HEK293 (cell line): ENCODE measurements around the gene ZNF234.

Experiments
- GLI4 ChIP-seq: fragments of 450-650 bp; formaldehyde crosslinking; IDR thresholded peaks from 2 replicates; pipeline ENCODE4 v1.5.1; 2016; ENCODE audit warnings: missing biosample characterization, missing genetic modification characterization
- KLF9 ChIP-seq: fragments of 450-650 bp; formaldehyde crosslinking; IDR thresholded peaks from 2 replicates; pipeline ENCODE4 v1.5.1; 2016; ENCODE audit warnings: missing biosample characterization, missing genetic modification characterization, low read depth
- ZBTB17 ChIP-seq: fragments of 450-650 bp; formaldehyde crosslinking; IDR thresholded peaks from 2 replicates; pipeline ENCODE4 v1.5.1; 2016; ENCODE audit warnings: missing biosample characterization, missing genetic modification characterization
- ZBTB20 ChIP-seq: fragments of 450-650 bp; formaldehyde crosslinking; IDR thresholded peaks from 2 replicates; pipeline ENCODE4 v1.5.1; 2016; ENCODE audit warnings: missing biosample characterization, missing genetic modification characterization
- ZFHX2 ChIP-seq: fragments of 450-650 bp; formaldehyde crosslinking; conservative IDR thresholded peaks from 2 replicates; pipeline ENCODE4 v1.5.1; 2016; ENCODE audit warnings: missing biosample characterization, missing genetic modification characterization
- ZNF121 ChIP-seq: fragments of 450-650 bp; formaldehyde crosslinking; IDR thresholded peaks from 2 replicates; pipeline ENCODE4 v1.5.1; 2016; ENCODE audit warnings: missing biosample characterization, missing genetic modification characterization
- ZNF16 ChIP-seq: fragments of 450-650 bp; formaldehyde crosslinking; IDR thresholded peaks from 2 replicates; pipeline ENCODE4 v1.5.1; 2016; ENCODE audit warnings: low read depth, missing biosample characterization, missing genetic modification characterization
- ZNF24 ChIP-seq: fragments of 450-650 bp; formaldehyde crosslinking; IDR thresholded peaks from 2 replicates; pipeline ENCODE4 v1.5.1; 2016; ENCODE audit warnings: missing biosample characterization, missing genetic modification characterization
- ZNF324 ChIP-seq: fragments of 450-650 bp; formaldehyde crosslinking; IDR thresholded peaks from 2 replicates; pipeline ENCODE4 v1.5.1; 2016; ENCODE audit warnings: missing biosample characterization, missing genetic modification characterization
- ZNF37A ChIP-seq: fragments of 450-650 bp; IDR thresholded peaks from 2 replicates; pipeline ENCODE4 v1.5.1; 2018; ENCODE audit warnings: missing biosample characterization, missing genetic modification characterization
- ZNF391 ChIP-seq: fragments of 450-650 bp; formaldehyde crosslinking; IDR thresholded peaks from 2 replicates; pipeline ENCODE4 v1.5.1; 2016; ENCODE audit warnings: low read depth, missing biosample characterization, missing genetic modification characterization, borderline replicate concordance
- ZNF548 ChIP-seq: fragments of 450-650 bp; formaldehyde crosslinking; IDR thresholded peaks from 2 replicates; pipeline ENCODE4 v1.5.1; 2016; ENCODE audit warnings: missing biosample characterization, missing genetic modification characterization
- ZNF549 ChIP-seq: fragments of 450-650 bp; IDR thresholded peaks from 2 replicates; pipeline ENCODE4 v1.5.1; 2018; ENCODE audit warnings: missing biosample characterization, missing genetic modification characterization, mild to moderate bottlenecking, inconsistent platforms, moderate library complexity
- ZNF558 ChIP-seq: fragments of 450-650 bp; formaldehyde crosslinking; IDR thresholded peaks from 2 replicates; pipeline ENCODE4 v1.5.1; 2016; ENCODE audit warnings: missing biosample characterization, missing genetic modification characterization
- ZNF561 ChIP-seq: fragments of 450-650 bp; IDR thresholded peaks from 2 replicates; pipeline ENCODE4 v1.5.1; 2018; ENCODE audit warnings: missing biosample characterization, missing genetic modification characterization, borderline replicate concordance
- ZNF610 ChIP-seq: fragments of 450-650 bp; formaldehyde crosslinking; IDR thresholded peaks from 2 replicates; pipeline ENCODE4 v1.5.1; 2016; ENCODE audit warnings: missing biosample characterization, missing genetic modification characterization, borderline replicate concordance
- ZNF623 ChIP-seq: fragments of 450-650 bp; formaldehyde crosslinking; IDR thresholded peaks from 2 replicates; pipeline ENCODE4 v1.5.1; 2016; ENCODE audit warnings: missing biosample characterization, missing genetic modification characterization
- ZNF658 ChIP-seq: fragments of 450-650 bp; formaldehyde crosslinking; IDR thresholded peaks from 2 replicates; pipeline ENCODE4; 2016; ENCODE audit warnings: missing biosample characterization, missing genetic modification characterization
- ZNF664 ChIP-seq: fragments of 450-650 bp; formaldehyde crosslinking; IDR thresholded peaks from 2 replicates; pipeline ENCODE4 v1.5.1; 2016; ENCODE audit warnings: missing biosample characterization, missing genetic modification characterization
- ZNF76 ChIP-seq: fragments of 450-650 bp; formaldehyde crosslinking; IDR thresholded peaks from 2 replicates; pipeline ENCODE4; 2016; ENCODE audit warnings: low read depth, missing biosample characterization, missing genetic modification characterization, borderline replicate concordance
- ZNF777 ChIP-seq: fragments of 450-650 bp; formaldehyde crosslinking; IDR thresholded peaks from 2 replicates; pipeline ENCODE4 v1.5.1; 2017; ENCODE audit warnings: missing biosample characterization, missing genetic modification characterization, borderline replicate concordance
- ZNF843 ChIP-seq: fragments of 450-650 bp; formaldehyde crosslinking; IDR thresholded peaks from 2 replicates; pipeline ENCODE4 v1.5.1; 2016; ENCODE audit warnings: missing biosample characterization, missing genetic modification characterization
- ZSCAN23 ChIP-seq: fragments of 450-650 bp; formaldehyde crosslinking; IDR thresholded peaks from 2 replicates; pipeline ENCODE4 v1.5.1; 2016; ENCODE audit warnings: missing biosample characterization, missing genetic modification characterization
- ZSCAN30 ChIP-seq: fragments of 450-650 bp; IDR thresholded peaks from 2 replicates; pipeline ENCODE4 v1.5.1; 2018; ENCODE audit warnings: missing biosample characterization, mild to moderate bottlenecking, missing genetic modification characterization, moderate library complexity
- TF ChIP-seq, protein P1 (sequence below): fragments of 450-650 bp; formaldehyde crosslinking; IDR thresholded peaks from 2 replicates; pipeline ENCODE4 v1.5.1; 2016; ENCODE audit warnings: missing biosample characterization, missing genetic modification characterization
- TF ChIP-seq, protein P2 (sequence below): fragments of 450-650 bp; formaldehyde crosslinking; IDR thresholded peaks from 2 replicates; pipeline ENCODE4 v1.5.1; 2016; ENCODE audit warnings: missing biosample characterization, missing genetic modification characterization
- TF ChIP-seq, protein P3 (sequence below): fragments of 450-650 bp; formaldehyde crosslinking; IDR thresholded peaks from 2 replicates; pipeline ENCODE4 v1.5.1; 2016; ENCODE audit warnings: missing biosample characterization, missing genetic modification characterization
- TF ChIP-seq, protein P4 (sequence below): fragments of 450-650 bp; formaldehyde crosslinking; IDR thresholded peaks from 2 replicates; pipeline ENCODE4 v1.5.1; 2016; ENCODE audit warnings: missing biosample characterization, missing genetic modification characterization
- TF ChIP-seq, protein P5 (sequence below): fragments of 450-650 bp; formaldehyde crosslinking; IDR thresholded peaks from 2 replicates; pipeline ENCODE4 v1.5.1; 2016; ENCODE audit warnings: missing biosample characterization, missing genetic modification characterization

Gene ZNF234

DNA sequence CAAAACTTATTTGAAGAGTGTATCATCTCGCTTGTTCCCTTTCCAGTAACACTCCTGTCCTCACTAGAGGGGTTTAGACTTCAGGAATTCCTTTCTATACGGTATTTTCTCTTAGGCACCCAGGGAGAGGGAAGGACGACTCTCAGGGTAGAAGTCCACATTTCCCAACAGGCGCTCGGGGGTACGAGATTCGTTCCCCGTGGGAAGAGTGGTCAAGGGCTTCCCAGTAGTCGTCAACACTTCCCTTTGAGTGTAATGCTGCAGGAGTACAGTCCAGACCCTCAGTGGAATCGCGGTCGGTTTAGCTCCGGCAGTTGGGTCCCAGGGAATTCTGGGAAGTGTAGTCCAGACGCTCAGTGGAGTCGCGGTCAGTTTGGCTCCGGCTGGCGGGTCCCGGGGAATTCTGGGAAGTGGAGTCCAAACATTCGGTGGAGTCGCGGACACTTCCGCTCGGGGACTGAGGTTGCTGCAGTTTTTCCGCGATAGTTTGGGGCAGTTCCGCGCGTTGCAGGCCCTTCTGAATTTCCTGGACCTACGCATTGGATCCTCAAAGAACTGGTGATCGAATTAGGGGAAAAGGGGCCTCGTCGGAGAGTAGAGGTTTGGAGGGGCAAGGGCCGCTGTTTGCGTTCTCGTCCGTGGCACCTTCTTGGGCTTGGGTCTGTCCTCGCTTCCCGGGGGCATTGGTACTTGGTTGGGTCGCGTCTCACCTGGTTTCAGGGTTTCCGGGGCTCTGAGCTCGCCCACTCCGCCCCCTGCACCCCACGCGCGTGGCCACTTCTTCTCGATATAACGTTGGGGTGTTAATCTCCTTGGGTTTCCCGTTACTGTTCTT, 47.2 kb upstream of the ZNF234 start, which contains the start of gene ZNF224 (continued):
- TF ChIP-seq ZBTB17 (tag by site-specific recombination) (peak; percentile 100), ZNF76 (peak; percentile 100), ZNF548 (tag by site-specific recombination) (no peak), GLI4 (no peak), ZSCAN30 (tag by site-specific recombination) (peak; percentile 94), ZNF549 (tag by site-specific recombination) (no peak), KLF9 (tag by site-specific recombination) (peak; percentile 46; the same call in 1 of the 2 replicates), ZBTB20 (tag by site-specific recombination) (peak; percentile 99), ZNF843 (tag by site-specific recombination) (peak; percentile 21), ZNF391 (tag by site-specific recombination) (peak; percentile 22; the same call in 1 of the 2 replicates), ZFHX2 (tag by site-specific recombination) (peak; percentile 90), ZNF121 (tag by site-specific recombination) (peak; percentile 9; the same call in 1 of the 2 replicates), ZNF623 (tag by site-specific recombination) (peak; percentile 30; the same call in 1 of the 2 replicates), ZNF16 (tag by site-specific recombination) (0 out of 2 replicates have a peak, but pooled peaks have one; percentile 10), ZNF658 (tag by site-specific recombination) (no peak), ZNF610 (tag by site-specific recombination) (peak; percentile 70; the same call in 1 of the 2 replicates), ZNF561 (tag by site-specific recombination) (peak; percentile 64), ZNF664 (peak; percentile 20; the same call in 1 of the 2 replicates), ZNF558 (tag by site-specific recombination) (peak; percentile 64; the same call in 1 of the 2 replicates), ZNF324 (tag by site-specific recombination) (peak; percentile 25), ZSCAN23 (tag by site-specific recombination) (peak; percentile 40; the same call in 1 of the 2 replicates), ZNF24 (peak; percentile 69), ZNF37A (no peak), ZNF777 (tag by site-specific recombination) (no peak)
- TF ChIP-seq, protein P1, sequence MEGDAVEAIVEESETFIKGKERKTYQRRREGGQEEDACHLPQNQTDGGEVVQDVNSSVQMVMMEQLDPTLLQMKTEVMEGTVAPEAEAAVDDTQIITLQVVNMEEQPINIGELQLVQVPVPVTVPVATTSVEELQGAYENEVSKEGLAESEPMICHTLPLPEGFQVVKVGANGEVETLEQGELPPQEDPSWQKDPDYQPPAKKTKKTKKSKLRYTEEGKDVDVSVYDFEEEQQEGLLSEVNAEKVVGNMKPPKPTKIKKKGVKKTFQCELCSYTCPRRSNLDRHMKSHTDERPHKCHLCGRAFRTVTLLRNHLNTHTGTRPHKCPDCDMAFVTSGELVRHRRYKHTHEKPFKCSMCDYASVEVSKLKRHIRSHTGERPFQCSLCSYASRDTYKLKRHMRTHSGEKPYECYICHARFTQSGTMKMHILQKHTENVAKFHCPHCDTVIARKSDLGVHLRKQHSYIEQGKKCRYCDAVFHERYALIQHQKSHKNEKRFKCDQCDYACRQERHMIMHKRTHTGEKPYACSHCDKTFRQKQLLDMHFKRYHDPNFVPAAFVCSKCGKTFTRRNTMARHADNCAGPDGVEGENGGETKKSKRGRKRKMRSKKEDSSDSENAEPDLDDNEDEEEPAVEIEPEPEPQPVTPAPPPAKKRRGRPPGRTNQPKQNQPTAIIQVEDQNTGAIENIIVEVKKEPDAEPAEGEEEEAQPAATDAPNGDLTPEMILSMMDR (tag by site-specific recombination) = no peak; the same call in 1 of the 2 replicates
- TF ChIP-seq, protein P2, sequence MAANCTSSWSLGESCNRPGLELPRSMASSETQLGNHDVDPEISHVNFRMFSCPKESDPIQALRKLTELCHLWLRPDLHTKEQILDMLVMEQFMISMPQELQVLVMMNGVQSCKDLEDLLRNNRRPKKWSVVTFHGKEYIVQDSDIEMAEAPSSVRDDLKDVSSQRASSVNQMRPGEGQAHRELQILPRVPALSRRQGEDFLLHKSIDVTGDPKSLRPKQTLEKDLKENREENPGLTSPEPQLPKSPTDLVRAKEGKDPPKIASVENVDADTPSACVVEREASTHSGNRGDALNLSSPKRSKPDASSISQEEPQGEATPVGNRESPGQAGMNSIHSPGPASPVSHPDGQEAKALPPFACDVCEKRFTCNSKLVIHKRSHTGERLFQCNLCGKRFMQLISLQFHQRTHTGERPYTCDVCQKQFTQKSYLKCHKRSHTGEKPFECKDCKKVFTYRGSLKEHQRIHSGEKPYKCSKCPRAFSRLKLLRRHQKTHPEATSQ = no peak
- TF ChIP-seq, protein P3, sequence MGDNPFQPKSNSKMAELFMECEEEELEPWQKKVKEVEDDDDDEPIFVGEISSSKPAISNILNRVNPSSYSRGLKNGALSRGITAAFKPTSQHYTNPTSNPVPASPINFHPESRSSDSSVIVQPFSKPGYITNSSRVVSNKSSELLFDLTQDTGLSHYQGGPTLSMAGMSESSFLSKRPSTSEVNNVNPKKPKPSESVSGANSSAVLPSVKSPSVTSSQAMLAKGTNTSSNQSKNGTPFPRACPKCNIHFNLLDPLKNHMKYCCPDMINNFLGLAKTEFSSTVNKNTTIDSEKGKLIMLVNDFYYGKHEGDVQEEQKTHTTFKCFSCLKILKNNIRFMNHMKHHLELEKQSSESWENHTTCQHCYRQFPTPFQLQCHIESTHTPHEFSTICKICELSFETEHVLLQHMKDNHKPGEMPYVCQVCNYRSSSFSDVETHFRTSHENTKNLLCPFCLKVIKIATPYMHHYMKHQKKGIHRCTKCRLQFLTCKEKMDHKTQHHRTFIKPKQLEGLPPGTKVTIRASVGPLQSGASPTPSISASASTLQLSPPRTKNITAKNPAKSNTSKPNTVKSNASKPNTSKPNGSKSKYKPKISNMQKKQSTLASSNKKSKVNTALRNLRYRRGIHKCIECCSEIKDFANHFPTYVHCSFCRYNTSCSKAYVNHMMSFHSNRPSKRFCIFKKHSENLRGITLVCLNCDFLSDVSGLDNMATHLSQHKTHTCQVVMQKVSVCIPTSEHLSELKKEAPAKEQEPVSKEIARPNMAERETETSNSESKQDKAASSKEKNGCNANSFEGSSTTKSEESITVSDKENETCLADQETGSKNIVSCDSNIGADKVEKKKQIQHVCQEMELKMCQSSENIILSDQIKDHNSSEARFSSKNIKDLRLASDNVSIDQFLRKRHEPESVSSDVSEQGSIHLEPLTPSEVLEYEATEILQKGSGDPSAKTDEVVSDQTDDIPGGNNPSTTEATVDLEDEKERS = 0 out of 2 replicates have a peak, but pooled peaks have one; percentile 2
- TF ChIP-seq, protein P4, sequence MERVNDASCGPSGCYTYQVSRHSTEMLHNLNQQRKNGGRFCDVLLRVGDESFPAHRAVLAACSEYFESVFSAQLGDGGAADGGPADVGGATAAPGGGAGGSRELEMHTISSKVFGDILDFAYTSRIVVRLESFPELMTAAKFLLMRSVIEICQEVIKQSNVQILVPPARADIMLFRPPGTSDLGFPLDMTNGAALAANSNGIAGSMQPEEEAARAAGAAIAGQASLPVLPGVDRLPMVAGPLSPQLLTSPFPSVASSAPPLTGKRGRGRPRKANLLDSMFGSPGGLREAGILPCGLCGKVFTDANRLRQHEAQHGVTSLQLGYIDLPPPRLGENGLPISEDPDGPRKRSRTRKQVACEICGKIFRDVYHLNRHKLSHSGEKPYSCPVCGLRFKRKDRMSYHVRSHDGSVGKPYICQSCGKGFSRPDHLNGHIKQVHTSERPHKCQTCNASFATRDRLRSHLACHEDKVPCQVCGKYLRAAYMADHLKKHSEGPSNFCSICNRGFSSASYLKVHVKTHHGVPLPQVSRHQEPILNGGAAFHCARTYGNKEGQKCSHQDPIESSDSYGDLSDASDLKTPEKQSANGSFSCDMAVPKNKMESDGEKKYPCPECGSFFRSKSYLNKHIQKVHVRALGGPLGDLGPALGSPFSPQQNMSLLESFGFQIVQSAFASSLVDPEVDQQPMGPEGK (tag by site-specific recombination) = peak; percentile 62
- TF ChIP-seq, protein P5, sequence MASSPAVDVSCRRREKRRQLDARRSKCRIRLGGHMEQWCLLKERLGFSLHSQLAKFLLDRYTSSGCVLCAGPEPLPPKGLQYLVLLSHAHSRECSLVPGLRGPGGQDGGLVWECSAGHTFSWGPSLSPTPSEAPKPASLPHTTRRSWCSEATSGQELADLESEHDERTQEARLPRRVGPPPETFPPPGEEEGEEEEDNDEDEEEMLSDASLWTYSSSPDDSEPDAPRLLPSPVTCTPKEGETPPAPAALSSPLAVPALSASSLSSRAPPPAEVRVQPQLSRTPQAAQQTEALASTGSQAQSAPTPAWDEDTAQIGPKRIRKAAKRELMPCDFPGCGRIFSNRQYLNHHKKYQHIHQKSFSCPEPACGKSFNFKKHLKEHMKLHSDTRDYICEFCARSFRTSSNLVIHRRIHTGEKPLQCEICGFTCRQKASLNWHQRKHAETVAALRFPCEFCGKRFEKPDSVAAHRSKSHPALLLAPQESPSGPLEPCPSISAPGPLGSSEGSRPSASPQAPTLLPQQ (tag by site-specific recombination) = peak; percentile 43
